Mammary epithelial cell (primary cell): ENCODE measurements around the gene IKBKE.

ENCODE experiments used
- CTCF ChIP-seq, 2 donors: IDR thresholded peaks in 1 of 2; conservative IDR thresholded peaks in 1 of 2; 2 replicates each; pipeline ENCODE4 v1.5.1; 2011 to 2012; ENCODE audit warnings: inconsistent platforms in 2 of 2, low read length in 2 of 2, mild to moderate bottlenecking in 2 of 2, control low read depth in 1 of 2, low read depth in 1 of 2; ENCODE audit not compliant: insufficient read depth in 1 of 2; ENCODE audit errors: extremely low read depth in 1 of 2
- EZH2 ChIP-seq: IDR thresholded peaks from 2 replicates; pipeline ENCODE4 v1.6.1; 2012; ENCODE audit warnings: low read length, inconsistent platforms, borderline replicate concordance

- TF ChIP-seq CTCF (conservative IDR thresholded peaks at IDR 0.05 in 1 of 2, IDR thresholded peaks at IDR 0.05 in 1 of 2; ENCODE audit: extremely low read depth in 1 of 2, insufficient read depth in 1 of 2, low read depth in 1 of 2, low read length in 2 of 2) (no peak), EZH2 (no peak)
Measured at GRCh38 chr1:206484901-206485300, 14.6 kb downstream of the IKBKE start.
